HTR-8/SVneo (cell line): Measurements from ENCODE around the gene OR52B2.
"Not testable (repeated sequence)": the region's sequence is repeated elsewhere in the genome, so short reads cannot be mapped to it uniquely, and the experiment has no call there.

Experiments
- DNase-seq: peaks from one replicate; pipeline ENCODE4 v3.0.0; 2011; ENCODE audit warnings: low spot score, mixed read lengths; ENCODE audit not compliant: insufficient read length
- FAIRE-seq: peaks from 2 replicates; lab custom pipeline; 2011; peaks lifted over from hg19 to GRCh38; lab: Jason Lieb, UNC

Gene OR52B2

GRCh38 chr11:6156628-6157359 lies 13.3 kb downstream of the OR52B2 start:
- DNase-seq: no peak
- no peak for FAIRE-seq

- FAIRE-seq: no peak
- no peak for DNase-seq
Observed at GRCh38 chr11:6152126-6152525, 18.0 kb downstream of the OR52B2 start.

- DNase-seq (no peak), FAIRE-seq (no peak)
Observed at GRCh38 chr11:6151117-6151516, 19.0 kb downstream of the OR52B2 start.

- not testable (repeated sequence) for DNase-seq, FAIRE-seq
Observed at GRCh38 chr11:6143737-6144136, 26.4 kb downstream of the OR52B2 start.

GRCh38 chr11:6142936-6143335 lies 27.2 kb downstream of the OR52B2 start:
- FAIRE-seq (no peak), DNase-seq (no peak)

- DNase-seq, FAIRE-seq: not testable (repeated sequence)
Observed at GRCh38 chr11:6135936-6136335, 34.2 kb downstream of the OR52B2 start.

GRCh38 chr11:6132431-6132830 lies 37.7 kb downstream of the OR52B2 start:
- FAIRE-seq (no peak), DNase-seq (no peak)

GRCh38 chr11:6129635-6130034 lies 40.5 kb downstream of the OR52B2 start:
- FAIRE-seq: no peak

GRCh38 chr11:6129011-6129410 lies 41.1 kb downstream of the OR52B2 start:
- DNase-seq: no peak
- no peak for FAIRE-seq

More at GRCh38 chr11:6129635-6130034, 40.5 kb downstream of the OR52B2 start:
- DNase-seq: no peak

- no peak for DNase-seq
- FAIRE-seq: no peak
Observed at GRCh38 chr11:6127881-6128280, 42.2 kb downstream of the OR52B2 start.

GRCh38 chr11:6124245-6124644 lies 45.9 kb downstream of the OR52B2 start:
- DNase-seq (no peak), FAIRE-seq (no peak)
